ENCODE data around the gene MSMP.

- TF ChIP-seq CTCF (IDR thresholded peaks at IDR 0.05; ENCODE audit: insufficient read depth, low read length, poor library complexity, severe bottlenecking) (no peak), EZH2phosphoT487 (conservative IDR thresholded peaks at IDR 0.05; ENCODE audit: low read length) (no peak)
These were observed 21.0 kb upstream of the MSMP start for GRCh38 chr9:35774907-35775635.
